HG02852 (cell line): Measurements from ENCODE around the gene BTN3A1.
"Not testable (repeated sequence)": the region's sequence is repeated elsewhere in the genome, so short reads cannot be mapped to it uniquely, and the experiment has no call there.

Source experiments
- ATAC-seq: cut with Tn5 transposase; IDR thresholded peaks from one replicate; pipeline ENCODE4 v1.9.1; 2021; ENCODE audit warnings: mild to moderate bottlenecking, moderate library complexity; ENCODE audit not compliant: unreplicated experiment

Gene BTN3A1

GRCh38 chr6:26401987-26402658 is at the start of gene BTN3A1:
BTN3A1 (plus strand) TSS chr6:26402275; CDS start chr6:26405564, 3,289 bp downstream.
- ATAC-seq: peak; percentile 78

GRCh38 chr6:26352315-26352714 is 49.8 kb upstream of the BTN3A1 start:
- ATAC-seq: no peak

- no peak for ATAC-seq
These were observed 47.9 kb upstream of the BTN3A1 start for GRCh38 chr6:26354162-26354561.

GRCh38 chr6:26355366-26355765 is 46.7 kb upstream of the BTN3A1 start:
- ATAC-seq: no peak

GRCh38 chr6:26357543-26357942 is 44.5 kb upstream of the BTN3A1 start:
- not testable (repeated sequence) for ATAC-seq

GRCh38 chr6:26358511-26358981 is 43.5 kb upstream of the BTN3A1 start:
- ATAC-seq: peak; percentile 53

GRCh38 chr6:26359765-26360164 is 42.3 kb upstream of the BTN3A1 start:
- no peak for ATAC-seq

- ATAC-seq: peak; percentile 34
These were observed 41.3 kb upstream of the BTN3A1 start for GRCh38 chr6:26360451-26361416.

- ATAC-seq: no peak
These were observed 40.5 kb upstream of the BTN3A1 start for GRCh38 chr6:26361544-26361943.

- no peak for ATAC-seq
These were observed 39.8 kb upstream of the BTN3A1 start for GRCh38 chr6:26362093-26362835.

GRCh38 chr6:26362836-26363220 is 39.2 kb upstream of the BTN3A1 start:
- no peak for ATAC-seq

GRCh38 chr6:26363882-26364701 is 38.0 kb upstream of the BTN3A1 start:
- no peak for ATAC-seq

- no peak for ATAC-seq
These were observed 36.5 kb upstream of the BTN3A1 start for GRCh38 chr6:26365633-26365995.

- ATAC-seq: no peak
These were observed 35.6 kb upstream of the BTN3A1 start for GRCh38 chr6:26366504-26366903.

- ATAC-seq: no peak
These were observed 35.0 kb upstream of the BTN3A1 start for GRCh38 chr6:26367114-26367513.

- not testable (repeated sequence) for ATAC-seq
These were observed 30.3 kb upstream of the BTN3A1 start for GRCh38 chr6:26371813-26372212.

- no peak for ATAC-seq
These were observed 29.5 kb upstream of the BTN3A1 start for GRCh38 chr6:26372308-26373144.

GRCh38 chr6:26375270-26375669 is 26.8 kb upstream of the BTN3A1 start:
- no peak for ATAC-seq

GRCh38 chr6:26377719-26378118 is 24.4 kb upstream of the BTN3A1 start:
- no peak for ATAC-seq
